Transverse colon (tissue), 4 donors: ENCODE results near the gene MALT1. TPM values are rescaled to one million over a fixed set of nuclear protein-coding genes. Genes with fewer than 3 reads are reported as not detected.

Experiments used
- DNase-seq: peaks from one replicate; pipeline ENCODE4 v3.0.0-alpha.2; 2019
- H3K27ac ChIP-seq, 4 donors: fragments of 200-600 bp; sonication (generic); 2 replicates each; pipeline ENCODE4 v1.5.1; 2016 to 2018; ENCODE audit warnings: inconsistent platforms in 4 of 4
- H3K27me3 ChIP-seq: fragments of 200-600 bp; sonication (generic); 2 replicates; pipeline ENCODE4 v1.5.1; 2017; ENCODE audit warnings: inconsistent platforms
- H3K36me3 ChIP-seq, 4 donors: fragments of 200-600 bp; sonication (generic); 2 replicates each; pipeline ENCODE4 v1.5.1; 2017 to 2019; ENCODE audit warnings: inconsistent platforms in 4 of 4
- H3K4me1 ChIP-seq, 4 donors: fragments of 200-600 bp; sonication (generic); 2 replicates each; pipeline ENCODE4 v1.5.1; 2017 to 2020; ENCODE audit warnings: inconsistent platforms in 4 of 4
- H3K4me3 ChIP-seq, 4 donors: fragments of 200-600 bp; sonication (generic); 1 replicate in 1 of 4; 2 replicates in 3 of 4; pipeline versions ENCODE4 v1.5.1 to v1.6.1; 2017 to 2019; ENCODE audit warnings: inconsistent platforms in 4 of 4
- H3K9me3 ChIP-seq, 2 donors: fragments of 200-600 bp; sonication (generic); 2 replicates each; pipeline ENCODE4 v1.5.1; 2017 to 2019; ENCODE audit warnings: inconsistent platforms in 2 of 2
- EP300 ChIP-seq: sonication (generic); formaldehyde crosslinking; IDR thresholded peaks from one replicate; pipeline ENCODE4 v1.6.1; 2017; ENCODE audit warnings: antibody characterized with exemption, low read depth
- POLR2A ChIP-seq: fragments of 450-650 bp; IDR thresholded peaks from one replicate; pipeline ENCODE4 v1.6.1; 2016; ENCODE audit warnings: antibody characterized with exemption, mild to moderate bottlenecking, moderate library complexity
- POLR2AphosphoS5 ChIP-seq, 3 donors: sonication (generic); formaldehyde crosslinking; IDR thresholded peaks; one replicate each; pipeline ENCODE4 v1.6.1; 2016; ENCODE audit warnings: antibody characterized with exemption in 3 of 3
- WGBS, 2 donors: methylation state at CpG; one replicate each; pipeline ENCODE4 v1.1.5; 2018; ENCODE audit warnings: low coverage in 1 of 2; 5-methylcytosine and 5-hydroxymethylcytosine counted together
- in situ Hi-C, 4 donors: fragments of 200-750 bp; cut with MboI; loops; one replicate each; pipeline versions ENCODE4 v1.15.0 to v1.15.1; 2017; ENCODE audit warnings: low sequenced_read_pairs in 3 of 4, low pct_ligation_motif_present in 1 of 4, low pct_unique_long_range_greater_than_20kb in 1 of 4
- intact Hi-C: fragments of 100-400 bp; cut with DNase I; formaldehyde crosslinking; loops from one replicate; pipeline ENCODE4 v1.15.1; 2023; ENCODE audit warnings: low total_unique reads
- total RNA-seq, 4 donors: library from RNA; depleted of rRNA; stranded (reverse); fragments of >200 nt; gene quantifications; one replicate each; pipeline ENCODE4 v1.1.0, GENCODE V29; 2016
- TF ChIP-seq, protein P1 (sequence below), 5 experiments: fragments of 200-600 bp in 3 of 5; fragments of 450-650 bp in 2 of 5; sonication (generic) in 3 of 5; IDR thresholded peaks; 1 replicate in 2 of 5; 2 replicates in 3 of 5; pipeline ENCODE4 v1.5.1; 2016 to 2017; ENCODE audit warnings: antibody characterized with exemption in 5 of 5, inconsistent platforms in 3 of 5, mild to moderate bottlenecking in 2 of 5, moderate library complexity in 1 of 5

The MALT1 gene
- total RNA-seq, 4 donors from 2014 or later = 12.5 to 38.9 (median 29.5) TPM

- WGBS, 2 donors = 95 to 100% methylated on average over 1 of the region's 1 CpG
- Histone ChIP-seq H3K4me3 (no peak overlapping the region), H3K27ac (no peak overlapping the region), H3K27me3 (no peaks in the 10 kb centered on the region), H3K9me3 (no peaks in the 10 kb centered on the region), H3K4me1 (no peaks in the 10 kb centered on the region), H3K36me3 (peaks cover 0 to 45% (median 9%) of the 10 kb centered on the region in 4 donors)
- TF ChIP-seq POLR2A = no peak
- TF ChIP-seq, protein P1, sequence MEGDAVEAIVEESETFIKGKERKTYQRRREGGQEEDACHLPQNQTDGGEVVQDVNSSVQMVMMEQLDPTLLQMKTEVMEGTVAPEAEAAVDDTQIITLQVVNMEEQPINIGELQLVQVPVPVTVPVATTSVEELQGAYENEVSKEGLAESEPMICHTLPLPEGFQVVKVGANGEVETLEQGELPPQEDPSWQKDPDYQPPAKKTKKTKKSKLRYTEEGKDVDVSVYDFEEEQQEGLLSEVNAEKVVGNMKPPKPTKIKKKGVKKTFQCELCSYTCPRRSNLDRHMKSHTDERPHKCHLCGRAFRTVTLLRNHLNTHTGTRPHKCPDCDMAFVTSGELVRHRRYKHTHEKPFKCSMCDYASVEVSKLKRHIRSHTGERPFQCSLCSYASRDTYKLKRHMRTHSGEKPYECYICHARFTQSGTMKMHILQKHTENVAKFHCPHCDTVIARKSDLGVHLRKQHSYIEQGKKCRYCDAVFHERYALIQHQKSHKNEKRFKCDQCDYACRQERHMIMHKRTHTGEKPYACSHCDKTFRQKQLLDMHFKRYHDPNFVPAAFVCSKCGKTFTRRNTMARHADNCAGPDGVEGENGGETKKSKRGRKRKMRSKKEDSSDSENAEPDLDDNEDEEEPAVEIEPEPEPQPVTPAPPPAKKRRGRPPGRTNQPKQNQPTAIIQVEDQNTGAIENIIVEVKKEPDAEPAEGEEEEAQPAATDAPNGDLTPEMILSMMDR (IDR thresholded peaks at IDR 0.05) = no peak
- no peak for TF ChIP-seq POLR2AphosphoS5 (IDR thresholded peaks at IDR 0.05)
- no peak for TF ChIP-seq EP300
- intact Hi-C loops (no loop called here), in situ Hi-C loops (no loop called here)
- DNase-seq = no peak
Measured at GRCh38 chr18:58733866-58734265, 62.6 kb downstream of the MALT1 start.

DNA sequence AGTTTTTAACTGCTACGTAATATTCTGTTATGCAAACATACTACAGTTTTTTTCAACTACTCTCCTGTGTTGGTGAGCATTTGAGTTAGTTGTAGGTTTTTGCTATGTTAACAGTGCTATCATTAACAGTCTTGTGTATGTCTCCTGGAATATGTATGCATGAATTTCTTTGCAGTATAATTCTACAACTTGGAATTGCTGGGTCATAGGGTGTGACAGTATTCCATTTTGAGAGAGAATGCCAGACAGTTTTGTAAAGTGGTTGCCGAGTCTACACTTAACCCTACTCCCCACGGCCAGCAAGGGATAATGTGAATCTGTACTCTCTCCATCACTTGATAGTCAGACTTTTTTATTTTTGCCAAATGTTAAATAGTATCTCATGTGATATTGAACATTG, 67.1 kb downstream of the MALT1 start:
- 94 to 97% methylated on average over 3 of the region's 3 CpGs for WGBS, 2 donors
- no peak overlapping the region for H3K4me3 ChIP-seq
- peaks cover 0 to 49% (median 10%) of the 10 kb centered on the region in 4 donors for H3K36me3 ChIP-seq
- H3K27ac ChIP-seq = no peak overlapping the region
- TF ChIP-seq EP300 = no peak
- TF ChIP-seq POLR2A = no peak
- TF ChIP-seq POLR2AphosphoS5 (IDR thresholded peaks at IDR 0.05) = no peak
- TF ChIP-seq, protein P1 (IDR thresholded peaks at IDR 0.05) = no peak
- no peak for DNase-seq
- in situ Hi-C loops = no loop called here
- intact Hi-C loops = no loop called here
- H3K27me3 ChIP-seq = no peaks in the 10 kb centered on the region
- H3K9me3 ChIP-seq = no peaks in the 10 kb centered on the region
- no peaks in the 10 kb centered on the region for H3K4me1 ChIP-seq

GRCh38 chr18:58745914-58746313, 74.6 kb downstream of the MALT1 start:
- no peaks in the 10 kb centered on the region for H3K27me3 ChIP-seq
- peaks cover 0 to 9% of the 10 kb centered on the region in 2 donors for H3K9me3 ChIP-seq
- no peaks in the 10 kb centered on the region for H3K4me1 ChIP-seq
- no peak for DNase-seq
- H3K4me3 ChIP-seq = no peak overlapping the region
- in situ Hi-C loops (no loop called here), intact Hi-C loops (no loop called here)
- WGBS, 2 donors = 99 to 100% methylated on average over 2 of the region's 2 CpGs
- no peak overlapping the region for H3K27ac ChIP-seq
- H3K36me3 ChIP-seq = peaks cover 2 to 65% (median 23%) of the 10 kb centered on the region in 4 donors
- no peak for TF ChIP-seq POLR2A
- TF ChIP-seq, protein P1 (IDR thresholded peaks at IDR 0.05) = no peak
- no peak for TF ChIP-seq EP300
- no peak for TF ChIP-seq POLR2AphosphoS5 (IDR thresholded peaks at IDR 0.05)

- Histone ChIP-seq H3K36me3 (peaks cover 0 to 61% (median 23%) of the 10 kb centered on the region in 4 donors), H3K9me3 (peaks cover 0 to 9% of the 10 kb centered on the region in 2 donors), H3K4me3 (no peak overlapping the region), H3K27ac (no peak overlapping the region), H3K27me3 (no peaks in the 10 kb centered on the region), H3K4me1 (no peaks in the 10 kb centered on the region)
- no peak for TF ChIP-seq POLR2AphosphoS5 (IDR thresholded peaks at IDR 0.05)
- TF ChIP-seq POLR2A = no peak
- TF ChIP-seq EP300 = no peak
- TF ChIP-seq, protein P1 (IDR thresholded peaks at IDR 0.05) = no peak
- no peak for DNase-seq
- intact Hi-C loops (no loop called here), in situ Hi-C loops (no loop called here)
- 87 to 100% methylated on average over 1 of the region's 1 CpG for WGBS, 2 donors
Measured at GRCh38 chr18:58748899-58749595, 77.8 kb downstream of the MALT1 start.
